K562 (cell line): Measurements from ENCODE around the gene CFDP1.

Experiments used
- ZNF57 ChIP-seq: fragments of 450-650 bp; formaldehyde crosslinking; IDR thresholded peaks from 2 replicates; pipeline ENCODE4 v1.4.0; 2020; ENCODE audit warnings: mild to moderate bottlenecking, moderate library complexity
- TF ChIP-seq, protein P1 (sequence below), 2 experiments: fragments of 450-650 bp; IDR thresholded peaks; 2 replicates each; pipeline ENCODE4 v1.6.1; 2016

DNA sequence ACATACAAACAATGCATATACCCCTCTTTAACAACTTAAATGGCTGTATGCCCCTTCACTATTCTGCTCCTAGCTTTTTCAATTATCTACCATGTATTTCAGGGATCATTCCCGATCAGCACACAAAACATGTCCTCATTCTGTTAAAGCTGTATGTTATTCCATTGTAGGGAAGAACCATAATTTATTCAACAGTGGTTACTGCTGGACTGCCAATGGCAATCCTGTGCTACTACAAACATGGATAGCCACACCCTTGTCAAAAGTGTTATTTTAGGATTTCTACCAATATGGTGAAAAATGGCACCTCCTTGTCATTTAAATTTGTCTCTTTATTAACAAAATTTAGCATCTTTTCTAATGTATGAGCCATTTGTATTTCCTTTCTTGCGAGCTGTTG, 96.8 kb downstream of the CFDP1 start:
- TF ChIP-seq ZNF57 (CRISPR knock-in tag), result no peak
- TF ChIP-seq, protein P1, sequence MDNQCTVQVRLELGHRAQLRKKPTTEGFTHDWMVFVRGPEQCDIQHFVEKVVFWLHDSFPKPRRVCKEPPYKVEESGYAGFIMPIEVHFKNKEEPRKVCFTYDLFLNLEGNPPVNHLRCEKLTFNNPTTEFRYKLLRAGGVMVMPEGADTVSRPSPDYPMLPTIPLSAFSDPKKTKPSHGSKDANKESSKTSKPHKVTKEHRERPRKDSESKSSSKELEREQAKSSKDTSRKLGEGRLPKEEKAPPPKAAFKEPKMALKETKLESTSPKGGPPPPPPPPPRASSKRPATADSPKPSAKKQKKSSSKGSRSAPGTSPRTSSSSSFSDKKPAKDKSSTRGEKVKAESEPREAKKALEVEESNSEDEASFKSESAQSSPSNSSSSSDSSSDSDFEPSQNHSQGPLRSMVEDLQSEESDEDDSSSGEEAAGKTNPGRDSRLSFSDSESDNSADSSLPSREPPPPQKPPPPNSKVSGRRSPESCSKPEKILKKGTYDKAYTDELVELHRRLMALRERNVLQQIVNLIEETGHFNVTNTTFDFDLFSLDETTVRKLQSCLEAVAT (IDR thresholded peaks at IDR 0.05), result no peak
